ENCODE data around the gene STK32A. TPM values are rescaled to one million over a fixed set of nuclear protein-coding genes. Genes with fewer than 3 reads are reported as not detected.

The STK32A gene
- polyA plus RNA-seq, 2 of the 4 experiments (the other 2 are of a cell fraction), result 0.45 to 1.2 TPM

DNA sequence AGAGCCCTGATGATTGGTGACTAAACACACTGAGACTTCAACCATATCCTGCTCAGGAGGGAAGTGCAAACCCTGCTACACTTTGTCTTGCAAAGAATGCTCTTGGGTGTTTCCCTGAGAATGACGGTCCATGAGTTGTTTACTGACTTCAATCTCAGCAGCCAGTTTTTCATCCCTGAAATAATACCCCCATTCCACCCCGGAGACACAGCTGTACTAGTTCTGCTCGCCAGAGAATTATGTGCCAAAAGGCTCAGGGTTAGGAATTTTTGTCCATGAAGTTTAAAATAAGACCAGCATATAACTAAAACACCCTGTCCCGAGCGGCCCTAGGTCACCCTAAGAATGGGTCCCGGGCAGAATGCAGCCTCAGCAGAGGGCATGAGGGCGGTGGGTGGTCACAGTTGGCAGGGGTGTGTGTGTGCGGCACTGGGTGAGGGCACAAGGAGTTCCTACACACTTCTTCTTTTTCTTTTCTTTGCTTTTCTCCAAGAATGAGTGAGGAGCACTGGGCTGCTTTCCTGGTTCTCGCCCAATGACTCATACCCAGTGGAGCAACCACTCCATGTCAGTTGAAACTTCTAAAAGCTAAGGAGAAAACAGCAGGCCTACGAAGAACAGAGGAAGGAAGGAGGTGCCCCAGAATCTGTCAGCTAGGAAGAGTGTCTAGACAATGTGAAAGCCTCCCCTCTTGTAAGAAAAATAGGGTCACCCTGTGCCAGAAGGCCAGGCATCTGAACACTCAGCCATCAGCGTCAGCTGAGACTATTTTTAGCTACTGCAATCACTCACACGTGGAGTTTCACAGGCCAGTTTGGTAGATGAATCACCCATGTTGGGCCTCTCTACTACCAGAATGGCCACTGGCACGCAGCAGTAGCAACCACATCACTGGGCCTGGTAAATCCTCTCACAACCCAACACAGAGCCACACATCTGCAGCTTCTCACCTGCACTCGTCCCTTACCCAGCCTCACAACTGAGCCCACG is 169.1 kb downstream of the STK32A start:
- DNase-seq (ENCODE audit: low read depth in 1 of 2, low spot score in 1 of 2) (peak; percentile 48 to 63), FAIRE-seq (no peak), ATAC-seq (peak; percentile 91 to 94)
- POLR2A ChIA-PET, result interaction anchor here (1.0 kb wide), 1 partner anchor 55 kb away, joined by 3 read pairs; no protein-coding TSS in a partner anchor
- TF ChIP-seq MYC (IDR thresholded peaks at IDR 0.05; ENCODE audit: borderline replicate concordance, low read length), result 0 out of 2 replicates have a peak, but pooled peaks have one; percentile 27
- TF ChIP-seq JUNB (IDR thresholded peaks at IDR 0.05), result peak; percentile 37; the same call in 1 of the 2 replicates
- TF ChIP-seq, protein P1, sequence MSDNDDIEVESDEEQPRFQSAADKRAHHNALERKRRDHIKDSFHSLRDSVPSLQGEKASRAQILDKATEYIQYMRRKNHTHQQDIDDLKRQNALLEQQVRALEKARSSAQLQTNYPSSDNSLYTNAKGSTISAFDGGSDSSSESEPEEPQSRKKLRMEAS (IDR thresholded peaks at IDR 0.05), result peak; percentile 55; the same call in 1 of the 2 replicates
- no peak for TF ChIP-seq FOXS1 (CRISPR knock-in tag; IDR thresholded peaks at IDR 0.05)
- no peak for TF ChIP-seq FOSL2 (IDR thresholded peaks at IDR 0.05)
- TF ChIP-seq FOSL2 (CRISPR knock-in tag; IDR thresholded peaks at IDR 0.05), result peak; percentile 35; the same call in 1 of the 2 replicates
- TF ChIP-seq ATOH8 (CRISPR knock-in tag; IDR thresholded peaks at IDR 0.05; ENCODE audit: low read depth), result 0 out of 2 replicates have a peak, but pooled peaks have one; percentile 43
- CTCF ChIA-PET, result interaction anchor here (0.8 to 2.5 kb wide), 4 partner anchors 9 to 50 kb away, joined by 3 to 7 read pairs (median 4); no protein-coding TSS in a partner anchor
- WGBS (ENCODE audit: missing lambda C conversion rate), result 35% methylated on average over 15 of the region's 15 CpGs
- Histone ChIP-seq H3K4me3 (no peak overlapping the region), H3K4me1 (peaks cover 16% of the 10 kb centered on the region), H3K9me3 (no peaks in the 10 kb centered on the region), H3K27ac (peak overlapping the region; percentile 56 to 72), H3K4me2 (peak overlapping the region; percentile 51)

DNA sequence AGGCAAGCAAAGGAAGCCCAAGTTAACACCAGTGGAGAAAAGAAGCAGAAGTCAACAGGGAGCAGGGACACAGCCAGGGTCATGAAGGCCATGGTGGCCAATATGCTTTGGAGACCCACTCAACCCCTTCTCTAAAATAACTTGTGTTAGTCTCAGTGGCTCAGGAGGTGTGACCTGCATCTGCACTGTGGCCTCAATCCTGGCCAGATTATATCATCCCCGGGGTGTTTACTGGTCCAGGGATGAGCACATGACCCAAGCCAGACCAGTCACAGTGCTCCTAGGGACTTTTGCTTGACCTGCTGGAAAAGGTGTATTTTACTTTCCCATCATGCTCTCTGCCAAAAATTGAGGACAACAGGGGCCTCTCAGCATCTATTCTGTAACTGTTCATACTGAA is 169.9 kb downstream of the STK32A start:
- ATAC-seq, result peak; percentile 11 to 25; a peak in 3 of 6 replicates

GRCh38 chr5:147406636-147407035 is 171.8 kb downstream of the STK32A start:
- ATAC-seq (no peak), DNase-seq (ENCODE audit: low read depth in 1 of 2, low spot score in 1 of 2) (no peak), FAIRE-seq (no peak)
- Histone ChIP-seq H3K27ac (no peak overlapping the region), H3K4me2 (no peak overlapping the region), H3K9me3 (no peaks in the 10 kb centered on the region), H3K4me3 (no peak overlapping the region), H3K4me1 (peaks cover 16% of the 10 kb centered on the region)
- ChIA-PET CTCF (interaction anchor here (0.8 to 1.2 kb wide), 4 partner anchors 9 to 156 kb away, joined by 3 read pairs; no protein-coding TSS in a partner anchor), POLR2A (no interaction called here)
- 100% methylated on average over 1 of the region's 1 CpG for WGBS (ENCODE audit: missing lambda C conversion rate)
- TF ChIP-seq JUN (IDR thresholded peaks at IDR 0.05) (no peak), RAD21 (conservative IDR thresholded peaks at IDR 0.05 in 1 of 2, IDR thresholded peaks at IDR 0.05 in 1 of 2) (no peak), ATOH8 (CRISPR knock-in tag; IDR thresholded peaks at IDR 0.05; ENCODE audit: low read depth) (no peak), RNF2 (IDR thresholded peaks at IDR 0.05; ENCODE audit: borderline replicate concordance, low read depth) (no peak), FOSL2 (IDR thresholded peaks at IDR 0.05) (no peak), FOSL2 (CRISPR knock-in tag; IDR thresholded peaks at IDR 0.05) (no peak), HOXB13 (CRISPR knock-in tag; IDR thresholded peaks at IDR 0.05; ENCODE audit: low read depth) (no peak), RCOR1 (IDR thresholded peaks at IDR 0.05; ENCODE audit: low read depth, low read length) (no peak), FOSB (CRISPR knock-in tag; IDR thresholded peaks at IDR 0.05) (no peak)
- TF ChIP-seq, protein P1 (IDR thresholded peaks at IDR 0.05), result no peak
- TF ChIP-seq, protein P2, sequence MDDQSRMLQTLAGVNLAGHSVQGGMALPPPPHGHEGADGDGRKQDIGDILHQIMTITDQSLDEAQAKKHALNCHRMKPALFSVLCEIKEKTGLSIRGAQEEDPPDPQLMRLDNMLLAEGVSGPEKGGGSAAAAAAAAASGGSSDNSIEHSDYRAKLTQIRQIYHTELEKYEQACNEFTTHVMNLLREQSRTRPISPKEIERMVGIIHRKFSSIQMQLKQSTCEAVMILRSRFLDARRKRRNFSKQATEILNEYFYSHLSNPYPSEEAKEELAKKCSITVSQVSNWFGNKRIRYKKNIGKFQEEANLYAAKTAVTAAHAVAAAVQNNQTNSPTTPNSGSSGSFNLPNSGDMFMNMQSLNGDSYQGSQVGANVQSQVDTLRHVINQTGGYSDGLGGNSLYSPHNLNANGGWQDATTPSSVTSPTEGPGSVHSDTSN (IDR thresholded peaks at IDR 0.05), result no peak

More for the DNA sequence above, 169.9 kb downstream of the STK32A start:
- CTCF ChIA-PET, result interaction anchor here (1.8 to 2.5 kb wide), 2 partner anchors 13 to 49 kb away, joined by 4 to 7 read pairs; no protein-coding TSS in a partner anchor
- Histone ChIP-seq H3K9me3 (no peaks in the 10 kb centered on the region), H3K4me3 (no peak overlapping the region), H3K27ac (peak overlapping the region; percentile 56 to 72; a peak in 5 of 6 replicates), H3K4me2 (peak overlapping the region; percentile 51), H3K4me1 (peaks cover 16% of the 10 kb centered on the region)
- no peak for FAIRE-seq
- TF ChIP-seq, protein P3, sequence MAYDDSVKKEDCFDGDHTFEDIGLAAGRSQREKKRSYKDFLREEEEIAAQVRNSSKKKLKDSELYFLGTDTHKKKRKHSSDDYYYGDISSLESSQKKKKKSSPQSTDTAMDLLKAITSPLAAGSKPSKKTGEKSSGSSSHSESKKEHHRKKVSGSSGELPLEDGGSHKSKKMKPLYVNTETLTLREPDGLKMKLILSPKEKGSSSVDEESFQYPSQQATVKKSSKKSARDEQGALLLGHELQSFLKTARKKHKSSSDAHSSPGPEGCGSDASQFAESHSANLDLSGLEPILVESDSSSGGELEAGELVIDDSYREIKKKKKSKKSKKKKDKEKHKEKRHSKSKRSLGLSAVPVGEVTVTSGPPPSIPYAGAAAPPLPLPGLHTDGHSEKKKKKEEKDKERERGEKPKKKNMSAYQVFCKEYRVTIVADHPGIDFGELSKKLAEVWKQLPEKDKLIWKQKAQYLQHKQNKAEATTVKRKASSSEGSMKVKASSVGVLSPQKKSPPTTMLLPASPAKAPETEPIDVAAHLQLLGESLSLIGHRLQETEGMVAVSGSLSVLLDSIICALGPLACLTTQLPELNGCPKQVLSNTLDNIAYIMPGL (CRISPR knock-in tag; IDR thresholded peaks at IDR 0.05; ENCODE audit: borderline replicate concordance), result no peak
- TF ChIP-seq FOSB (CRISPR knock-in tag; IDR thresholded peaks at IDR 0.05) (no peak), RNF2 (IDR thresholded peaks at IDR 0.05; ENCODE audit: borderline replicate concordance, low read depth) (no peak), FOXS1 (CRISPR knock-in tag; IDR thresholded peaks at IDR 0.05) (no peak), KDM1A (IDR thresholded peaks at IDR 0.05; ENCODE audit: low read depth) (no peak), FOSL2 (IDR thresholded peaks at IDR 0.05) (no peak), FOSL2 (CRISPR knock-in tag; IDR thresholded peaks at IDR 0.05) (no peak), JUN (IDR thresholded peaks at IDR 0.05) (no peak), HDAC2 (IDR thresholded peaks at IDR 0.05) (no peak), RAD21 (conservative IDR thresholded peaks at IDR 0.05 in 1 of 2, IDR thresholded peaks at IDR 0.05 in 1 of 2) (no peak), CHD4 (IDR thresholded peaks at IDR 0.05; ENCODE audit: borderline replicate concordance) (no peak), HEYL (CRISPR knock-in tag; IDR thresholded peaks at IDR 0.05) (no peak), MAFK (IDR thresholded peaks at IDR 0.05; ENCODE audit: partially characterized antibody) (no peak), ZNF302 (CRISPR knock-in tag; IDR thresholded peaks at IDR 0.05) (no peak), TP53 (CRISPR knock-in tag; IDR thresholded peaks at IDR 0.05) (no peak), CHD2 (IDR thresholded peaks at IDR 0.05; ENCODE audit: low read length, partially characterized antibody) (no peak), RCOR1 (IDR thresholded peaks at IDR 0.05; ENCODE audit: low read depth, low read length) (no peak), KDM5A (IDR thresholded peaks at IDR 0.05) (no peak), TFCP2L1 (CRISPR knock-in tag; IDR thresholded peaks at IDR 0.05) (no peak)
- no peak for DNase-seq (ENCODE audit: low read depth in 1 of 2, low spot score in 1 of 2)
- WGBS (ENCODE audit: missing lambda C conversion rate), result 17% methylated on average over 1 of the region's 1 CpG
- POLR2A ChIA-PET, result interaction anchor here (1.0 kb wide), 1 partner anchor 55 kb away, joined by 3 read pairs; no protein-coding TSS in a partner anchor

Measured in A549 (cell line).